GM23248 (cell line): ENCODE results near the gene PKIB.
"Not testable (repeated sequence)": the region's sequence is repeated elsewhere in the genome, so short reads cannot be mapped to it uniquely, and the experiment has no call there.

Experiments used
- EZH2 ChIP-seq: fragments of 200-600 bp; sonication (generic); IDR thresholded peaks from 2 replicates; pipeline ENCODE4 v1.6.1; 2018; ENCODE audit warnings: antibody characterized with exemption, mild to moderate bottlenecking; ENCODE audit not compliant: insufficient read depth, poor library complexity, severe bottlenecking
- EZH2phosphoT487 ChIP-seq: fragments of 200-600 bp; sonication (generic); IDR thresholded peaks from 2 replicates; pipeline ENCODE4 v1.6.1; 2018; ENCODE audit warnings: antibody characterized with exemption, moderate library complexity, mild to moderate bottlenecking, low read depth; ENCODE audit not compliant: insufficient read depth

DNA sequence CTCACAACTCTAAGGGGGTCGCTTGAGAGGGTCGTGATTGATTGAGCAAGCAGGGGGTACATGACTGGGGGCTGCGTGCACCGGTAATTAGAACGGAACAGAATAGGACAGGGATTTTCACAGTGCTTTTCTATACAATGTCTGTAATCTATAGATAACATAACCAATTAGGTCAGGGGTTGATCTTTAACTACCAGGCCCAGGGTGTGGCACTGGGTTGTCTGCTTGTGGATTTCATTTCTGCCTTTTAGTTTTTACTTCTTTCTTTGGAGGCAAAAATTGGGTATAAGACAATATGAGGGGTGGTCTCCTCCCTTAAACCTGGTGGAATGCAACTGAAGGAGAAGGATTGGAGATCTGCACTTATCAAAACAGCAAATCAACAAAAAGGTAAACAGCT is 138.7 kb downstream of the PKIB start:
- not testable (repeated sequence) for TF ChIP-seq EZH2phosphoT487, EZH2
